HEK293T (cell line): ENCODE data around the gene DEPP1.

ENCODE experiments used
- CTCF ChIA-PET: fragments of 350-600 bp; formaldehyde crosslinking; extraction: SDS; loops from one replicate; lab custom pipeline; 2021; ENCODE audit warnings: antibody characterized with exemption, inconsistent platforms; lab: Yijun Ruan, JAX
- POLR2A ChIA-PET: fragments of 350-600 bp; formaldehyde crosslinking; extraction: SDS; loops from one replicate; lab custom pipeline; 2020; ENCODE audit warnings: antibody characterized with exemption, inconsistent platforms; lab: Yijun Ruan, JAX
- DNase-seq: peaks from one replicate; pipeline ENCODE4 v3.0.0; 2012; ENCODE audit warnings: mixed read lengths; ENCODE audit errors: extremely low spot score
- ARNT ChIP-seq: fragments of 450-650 bp; IDR thresholded peaks from 2 replicates; pipeline ENCODE4 v1.6.1; 2017; ENCODE audit warnings: mild to moderate bottlenecking
- BHLHE40 ChIP-seq: fragments of 450-650 bp; IDR thresholded peaks from 2 replicates; pipeline ENCODE4 v1.6.1; 2016; ENCODE audit warnings: mild to moderate bottlenecking, moderate library complexity, borderline replicate concordance
- CTBP1 ChIP-seq: fragments of 450-650 bp; IDR thresholded peaks from 2 replicates; pipeline ENCODE4 v1.6.1; 2016; ENCODE audit warnings: borderline replicate concordance
- ELF4 ChIP-seq: fragments of 450-650 bp; IDR thresholded peaks from 2 replicates; pipeline ENCODE4 v1.6.1; 2017; ENCODE audit warnings: antibody characterized with exemption
- FOXA1 ChIP-seq: fragments of 450-650 bp; IDR thresholded peaks from 2 replicates; pipeline ENCODE4 v1.6.1; 2016; ENCODE audit warnings: mild to moderate bottlenecking
- FOXK2 ChIP-seq: fragments of 450-650 bp; IDR thresholded peaks from 2 replicates; pipeline ENCODE4 v1.6.1; 2016; ENCODE audit warnings: mild to moderate bottlenecking
- FOXM1 ChIP-seq: fragments of 450-650 bp; IDR thresholded peaks from 2 replicates; pipeline ENCODE4 v1.6.1; 2017; ENCODE audit warnings: mild to moderate bottlenecking, borderline replicate concordance
- HDGF ChIP-seq: fragments of 450-650 bp; IDR thresholded peaks from 2 replicates; pipeline ENCODE4 v1.6.1; 2017; ENCODE audit warnings: antibody characterized with exemption, borderline replicate concordance
- L3MBTL2 ChIP-seq: fragments of 450-650 bp; conservative IDR thresholded peaks from 2 replicates; pipeline ENCODE4 v1.6.1; 2016; ENCODE audit warnings: mild to moderate bottlenecking
- LEF1 ChIP-seq: fragments of 450-650 bp; IDR thresholded peaks from 2 replicates; pipeline ENCODE4 v1.6.1; 2017; ENCODE audit warnings: mild to moderate bottlenecking, borderline replicate concordance
- NFRKB ChIP-seq: fragments of 450-650 bp; IDR thresholded peaks from 2 replicates; pipeline ENCODE4 v1.6.1; 2016; ENCODE audit warnings: mild to moderate bottlenecking, moderate library complexity
- PKNOX1 ChIP-seq: fragments of 450-650 bp; IDR thresholded peaks from 2 replicates; pipeline ENCODE4 v1.6.1; 2016
- SP1 ChIP-seq: fragments of 450-650 bp; IDR thresholded peaks from 2 replicates; pipeline ENCODE4 v1.6.1; 2017
- SUZ12 ChIP-seq: fragments of 450-650 bp; IDR thresholded peaks from 2 replicates; pipeline ENCODE4 v1.6.1; 2016; ENCODE audit warnings: mild to moderate bottlenecking
- TARDBP ChIP-seq: fragments of 450-650 bp; IDR thresholded peaks from 2 replicates; pipeline ENCODE4 v1.6.1; 2016
- ZNF384 ChIP-seq: fragments of 450-650 bp; IDR thresholded peaks from 2 replicates; pipeline ENCODE4 v1.6.1; 2016

Gene DEPP1

GRCh38 chr10:44991571-44991970 is 13.0 kb upstream of the DEPP1 start:
- no peak for DNase-seq
- POLR2A ChIA-PET, result no interaction called here
- TF ChIP-seq ZNF384, result no peak
- no peak for TF ChIP-seq CTBP1
- no peak for TF ChIP-seq SP1
- TF ChIP-seq ARNT, result no peak
- no peak for TF ChIP-seq SUZ12
- no peak for TF ChIP-seq FOXM1
- no peak for TF ChIP-seq L3MBTL2
- no peak for TF ChIP-seq ELF4
- TF ChIP-seq LEF1, result no peak
- no peak for TF ChIP-seq FOXK2
- no peak for TF ChIP-seq BHLHE40
- no peak for TF ChIP-seq TARDBP
- no peak for TF ChIP-seq FOXA1
- no peak for TF ChIP-seq PKNOX1
- TF ChIP-seq NFRKB, result no peak
- CTCF ChIA-PET, result interaction anchor here (1.7 kb wide), 1 partner anchor 59 kb away, joined by 6 read pairs; no protein-coding TSS in a partner anchor

- no peak for TF ChIP-seq LEF1
- DNase-seq, result no peak
- ChIA-PET CTCF (interaction anchor here (1.7 kb wide), 1 partner anchor 58 kb away, joined by 6 read pairs; no protein-coding TSS in a partner anchor), POLR2A (no interaction called here)
Measured at GRCh38 chr10:44990965-44991364, 12.4 kb upstream of the DEPP1 start.

GRCh38 chr10:44990302-44990655 is 11.7 kb upstream of the DEPP1 start:
- CTCF ChIA-PET, result interaction anchor here (0.9 to 1.7 kb wide), 2 partner anchors 9 to 58 kb away, joined by 3 to 6 read pairs; no protein-coding TSS in a partner anchor
- TF ChIP-seq ARNT, result no peak
- no peak for TF ChIP-seq TARDBP
- TF ChIP-seq SUZ12, result no peak
- no peak for TF ChIP-seq NFRKB
- no peak for TF ChIP-seq ZNF384
- no peak for TF ChIP-seq FOXA1
- TF ChIP-seq LEF1, result no peak
- no peak for TF ChIP-seq BHLHE40
- TF ChIP-seq ELF4, result no peak
- no peak for TF ChIP-seq HDGF
- no peak for TF ChIP-seq FOXM1
- TF ChIP-seq L3MBTL2, result no peak
- TF ChIP-seq FOXK2, result no peak
- no peak for TF ChIP-seq PKNOX1
- no peak for TF ChIP-seq CTBP1
- TF ChIP-seq SP1, result no peak
- no peak for DNase-seq
- POLR2A ChIA-PET, result interaction anchor here (1.1 kb wide), 1 partner anchor 9 kb away, joined by 3 read pairs; no protein-coding TSS in a partner anchor

- ChIA-PET POLR2A (interaction anchor here (1.1 kb wide), 1 partner anchor 9 kb away, joined by 3 read pairs; no protein-coding TSS in a partner anchor), CTCF (interaction anchor here (0.9 to 1.7 kb wide), 2 partner anchors 9 to 57 kb away, joined by 3 to 6 read pairs; no protein-coding TSS in a partner anchor)
- DNase-seq, result no peak
- TF ChIP-seq ARNT (no peak), FOXK2 (no peak), ELF4 (no peak), NFRKB (no peak), SUZ12 (no peak), FOXA1 (no peak), CTBP1 (no peak), SP1 (no peak), LEF1 (no peak), PKNOX1 (no peak)
Measured at GRCh38 chr10:44989597-44990301, 11.1 kb upstream of the DEPP1 start.

GRCh38 chr10:44988957-44989585 is 10.5 kb upstream of the DEPP1 start:
- CTCF ChIA-PET, result interaction anchor here (0.9 kb wide), 1 partner anchor 57 kb away, joined by 4 read pairs; no protein-coding TSS in a partner anchor
- TF ChIP-seq CTBP1 (no peak), SUZ12 (no peak), TARDBP (no peak), HDGF (no peak), L3MBTL2 (no peak), LEF1 (no peak), SP1 (no peak), NFRKB (no peak), FOXK2 (no peak), FOXA1 (no peak), FOXM1 (no peak), BHLHE40 (no peak)
- no peak for DNase-seq
- POLR2A ChIA-PET, result no interaction called here

- CTCF ChIA-PET, result interaction anchor here (0.7 kb wide), 1 partner anchor 11 kb away, joined by 3 read pairs; no protein-coding TSS in a partner anchor
- POLR2A ChIA-PET, result no interaction called here
- no peak for DNase-seq
- TF ChIP-seq FOXM1 (no peak), FOXK2 (no peak), ARNT (no peak), LEF1 (no peak), L3MBTL2 (no peak), NFRKB (no peak), PKNOX1 (no peak), ZNF384 (no peak), SUZ12 (no peak), HDGF (no peak), CTBP1 (no peak), FOXA1 (no peak)
Measured at GRCh38 chr10:44986670-44987069, 8.1 kb upstream of the DEPP1 start.
